Stimulated activated CD4-positive, alpha-beta T cell treated with anti-CD3 and anti-CD28 coated beads, Interleukin-4, amount 100 ng/mL, for 48 hours (primary cell): ENCODE data around the gene ELP2.
"Not testable (repeated sequence)": the region's sequence is repeated elsewhere in the genome, so short reads cannot be mapped to it uniquely, and the experiment has no call there.

Experiments
- DNase-seq, 2 donors: peaks; one replicate each; pipeline ENCODE4 v3.0.0-alpha.2; 2020; ENCODE audit warnings: low read depth in 2 of 2

The ELP2 gene

DNA sequence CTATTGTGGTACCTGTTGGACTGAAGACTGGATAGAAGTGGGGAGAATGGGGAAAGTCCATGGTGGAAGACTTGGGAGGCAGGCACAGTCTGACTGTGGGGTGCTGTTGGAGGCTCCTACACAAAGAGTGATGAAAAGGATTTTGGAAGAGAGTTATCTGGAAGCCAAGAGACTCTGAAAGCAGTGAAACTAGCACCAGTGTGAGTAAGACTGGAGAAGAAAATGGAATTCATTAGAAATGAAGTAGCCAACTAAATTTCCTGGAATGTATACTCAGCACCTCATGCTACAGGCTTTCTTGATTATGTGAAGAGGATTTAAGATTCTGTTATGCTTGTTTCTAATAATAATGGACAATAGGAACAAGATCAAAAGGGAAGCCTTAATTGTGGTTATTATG is 27.7 kb downstream of the ELP2 start:
- no peak for DNase-seq

DNA sequence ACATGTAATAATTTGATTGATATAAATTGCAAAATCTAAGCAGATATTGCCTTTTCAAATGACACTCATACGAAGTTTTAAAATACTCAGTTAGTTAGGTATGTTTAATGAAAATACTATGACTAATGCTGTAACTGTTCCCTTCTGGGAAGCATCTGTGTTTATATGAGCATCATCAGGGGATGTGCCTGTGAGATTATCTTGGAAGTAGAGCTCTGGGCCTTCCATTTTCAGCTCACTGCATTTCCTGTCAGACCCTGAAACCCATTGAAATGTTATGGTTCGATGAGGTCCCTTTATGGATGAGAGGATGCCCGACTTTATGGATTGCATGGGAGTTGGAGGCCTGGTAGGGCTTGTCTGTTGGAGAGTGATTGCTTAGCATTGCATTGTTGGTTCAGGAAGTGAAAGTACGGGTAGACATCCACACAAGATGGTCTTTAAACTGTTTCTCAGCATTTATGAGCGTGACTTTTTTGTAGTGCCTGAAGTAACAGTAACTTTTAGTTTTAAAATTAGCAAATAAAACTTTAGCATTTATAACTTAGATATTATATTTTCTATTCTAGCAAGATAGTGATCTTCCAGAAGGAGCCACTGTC is 28.7 kb downstream of the ELP2 start:
- DNase-seq: no peak

DNA sequence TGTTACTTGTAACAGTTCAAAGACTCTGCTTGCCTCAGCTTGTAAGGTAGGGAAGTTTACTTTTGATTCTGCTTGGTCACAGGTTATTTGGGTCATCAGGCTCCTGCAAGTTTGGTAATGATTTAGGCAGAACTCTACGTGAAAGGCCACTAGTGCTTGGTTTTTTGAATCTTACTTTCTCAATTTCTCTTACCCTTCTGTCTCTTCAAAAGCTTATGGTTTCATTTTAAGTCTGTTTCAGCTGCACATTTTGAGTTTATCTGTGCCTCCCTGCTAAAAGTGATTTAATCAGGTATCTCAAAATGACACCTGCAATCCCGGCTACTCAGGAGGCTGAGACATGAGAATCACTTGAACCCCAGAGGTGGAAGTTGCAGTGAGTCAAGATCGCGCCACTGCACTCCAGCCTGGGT is 31.3 kb downstream of the ELP2 start:
- DNase-seq: no peak

DNA sequence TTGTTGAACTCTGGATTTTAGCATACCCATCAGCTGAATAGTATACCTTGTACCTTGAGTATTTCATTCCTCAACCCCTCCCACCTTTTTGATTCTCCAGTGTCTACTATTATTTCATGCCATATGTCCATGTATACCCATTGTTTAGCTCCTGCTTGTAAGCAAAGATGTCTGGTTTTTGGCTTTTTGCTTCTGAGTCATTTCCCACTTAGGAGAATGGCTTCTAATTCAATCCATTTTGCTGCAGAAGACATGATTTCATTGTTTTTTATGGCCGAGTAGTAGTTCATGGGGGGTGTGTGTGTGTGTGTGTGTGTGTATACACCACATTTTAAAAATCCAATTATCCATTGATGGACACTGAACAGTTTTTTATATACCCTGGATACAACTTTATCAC is 33.3 kb downstream of the ELP2 start:
- DNase-seq: no peak

DNA sequence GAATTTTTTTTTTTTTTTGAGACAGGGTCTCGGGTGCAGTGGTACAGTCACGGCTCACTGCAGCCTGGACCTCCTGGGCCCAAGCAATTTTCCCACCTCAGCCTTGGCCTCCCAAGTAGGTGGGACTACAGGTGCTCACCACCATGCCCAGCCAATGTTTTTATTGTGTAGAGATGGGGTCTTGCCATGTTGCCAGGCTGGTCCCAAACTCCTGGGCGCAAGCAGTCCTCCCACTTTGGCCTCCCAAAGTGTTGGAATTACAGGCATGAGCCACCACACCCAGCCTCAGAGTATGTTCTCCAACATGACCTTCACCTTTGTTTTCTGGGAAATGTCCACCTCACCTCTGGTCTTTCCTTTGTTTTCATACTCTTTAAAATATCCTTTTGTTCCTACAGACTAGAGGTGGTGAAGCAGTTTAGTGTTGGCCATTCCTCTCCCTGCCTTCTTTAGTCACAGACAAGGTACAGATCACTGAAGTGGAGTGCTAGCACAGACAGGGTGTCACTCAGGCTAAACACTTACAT is 38.1 kb downstream of the ELP2 start:
- DNase-seq: no peak

DNA sequence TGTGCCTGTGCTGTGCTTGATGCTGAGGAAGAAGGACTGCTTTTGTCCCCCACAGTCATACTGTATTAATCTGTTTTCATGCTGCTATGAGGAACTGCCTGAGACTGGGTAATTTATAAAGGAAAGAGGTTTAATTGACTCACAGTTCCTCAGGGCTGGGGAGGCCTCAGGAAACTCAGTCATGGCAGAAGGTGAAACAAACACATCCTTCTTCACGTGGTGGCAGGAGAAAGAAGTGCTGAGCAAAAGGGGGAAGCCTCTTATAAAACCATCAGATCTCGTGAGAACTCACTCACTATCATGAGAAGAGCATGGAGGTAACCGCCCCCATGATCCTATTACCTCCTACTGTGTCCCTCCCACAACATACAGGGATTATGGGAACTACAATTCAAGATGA is 38.6 kb downstream of the ELP2 start:
- DNase-seq: not testable (repeated sequence)

DNA sequence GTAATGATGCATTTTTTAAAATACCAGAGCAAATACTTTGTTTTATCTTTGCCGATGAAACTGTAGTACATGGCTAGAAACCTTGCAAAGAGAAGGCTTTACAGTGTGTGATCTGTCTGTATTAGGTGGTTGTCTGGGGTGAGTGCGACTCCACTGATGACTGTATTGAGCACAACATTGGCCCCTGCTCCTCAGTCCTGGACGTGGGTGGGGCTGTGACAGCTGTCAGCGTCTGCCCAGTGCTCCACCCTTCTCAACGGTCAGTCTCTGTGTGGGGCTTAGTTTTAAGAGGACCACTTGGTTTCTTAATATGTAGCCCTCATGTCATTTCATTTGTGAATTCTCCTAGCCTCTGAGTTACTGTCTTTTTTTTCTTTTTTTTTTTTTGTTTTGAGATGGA is 40.2 kb downstream of the ELP2 start:
- no peak for DNase-seq

DNA sequence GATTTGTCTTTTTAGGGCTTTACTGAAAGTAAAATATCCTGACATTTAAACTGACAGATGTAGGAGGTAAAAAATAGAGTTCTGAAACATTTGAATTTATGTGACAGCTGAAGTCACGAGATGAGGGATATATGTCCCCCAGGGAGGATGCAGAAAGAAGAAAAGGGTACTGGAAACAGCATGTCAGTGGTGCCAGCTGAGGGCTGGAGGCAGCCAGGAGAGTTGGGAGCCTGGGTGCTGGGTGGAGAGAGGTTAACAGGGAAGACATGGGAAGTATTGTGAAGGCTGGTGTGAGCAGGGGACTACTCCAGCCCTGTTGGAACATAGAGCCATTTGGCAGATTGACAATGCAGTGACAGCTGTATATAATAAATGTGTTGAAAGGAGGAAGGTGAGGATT is 45.8 kb downstream of the ELP2 start:
- no peak for DNase-seq

DNA sequence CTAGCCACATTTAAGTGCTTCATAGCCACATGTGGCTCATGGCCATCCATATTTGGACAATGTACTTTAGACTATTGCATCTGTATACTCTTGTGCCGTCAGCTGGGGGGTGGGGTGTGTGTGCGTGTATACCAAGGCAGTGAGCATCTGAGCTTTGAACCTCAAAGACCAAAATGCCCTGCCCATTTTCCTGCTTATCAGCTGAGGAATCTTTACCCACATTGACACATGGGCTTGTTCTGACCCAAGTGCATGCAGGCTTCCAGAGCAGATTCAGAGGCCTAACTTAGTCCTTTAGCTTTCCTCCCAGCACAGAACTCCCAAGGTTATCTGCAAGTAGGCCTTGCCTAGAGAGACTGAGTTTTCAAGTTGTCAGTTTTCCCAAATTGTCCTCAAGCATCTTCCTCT is 46.5 kb downstream of the ELP2 start:
- DNase-seq: no peak

DNA sequence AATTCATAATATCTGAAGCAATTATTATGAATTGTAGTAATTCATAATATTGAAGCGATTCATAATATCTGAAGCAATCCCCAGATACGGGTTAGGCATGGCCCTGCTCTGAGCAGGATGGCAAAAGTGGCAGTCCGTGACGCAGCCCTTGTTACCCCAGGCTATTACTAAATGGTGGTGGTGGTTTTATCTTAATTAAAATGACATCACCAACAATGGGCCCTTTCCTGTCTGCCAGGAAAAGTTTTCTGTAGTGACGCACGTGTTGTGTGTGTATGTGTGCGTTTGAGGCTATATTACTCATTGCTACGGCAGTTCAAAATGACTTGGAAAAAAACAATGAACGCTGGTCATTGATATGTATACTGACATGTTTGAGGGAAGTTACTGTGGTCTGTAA is 47.0 kb downstream of the ELP2 start:
- DNase-seq: no peak

DNA sequence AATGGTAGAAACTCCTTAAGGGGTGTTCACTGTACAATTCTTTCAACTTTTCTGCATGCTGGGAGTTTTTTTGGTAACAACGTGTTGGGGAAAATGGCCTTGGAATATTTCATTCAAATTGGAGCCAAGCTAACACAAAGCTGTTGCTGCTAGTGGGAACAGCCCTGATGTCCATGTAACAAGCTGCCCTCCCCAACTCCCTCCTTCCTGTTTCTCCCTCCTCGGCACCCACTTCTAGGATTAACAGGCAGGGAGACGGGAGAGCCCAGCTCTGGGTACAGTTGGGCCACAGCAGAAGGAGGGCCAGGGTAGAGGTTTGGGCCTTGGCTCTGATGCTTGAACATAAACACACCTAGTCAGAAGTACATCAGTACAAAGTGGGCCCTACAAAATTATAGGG is 48.2 kb downstream of the ELP2 start:
- no peak for DNase-seq

DNA sequence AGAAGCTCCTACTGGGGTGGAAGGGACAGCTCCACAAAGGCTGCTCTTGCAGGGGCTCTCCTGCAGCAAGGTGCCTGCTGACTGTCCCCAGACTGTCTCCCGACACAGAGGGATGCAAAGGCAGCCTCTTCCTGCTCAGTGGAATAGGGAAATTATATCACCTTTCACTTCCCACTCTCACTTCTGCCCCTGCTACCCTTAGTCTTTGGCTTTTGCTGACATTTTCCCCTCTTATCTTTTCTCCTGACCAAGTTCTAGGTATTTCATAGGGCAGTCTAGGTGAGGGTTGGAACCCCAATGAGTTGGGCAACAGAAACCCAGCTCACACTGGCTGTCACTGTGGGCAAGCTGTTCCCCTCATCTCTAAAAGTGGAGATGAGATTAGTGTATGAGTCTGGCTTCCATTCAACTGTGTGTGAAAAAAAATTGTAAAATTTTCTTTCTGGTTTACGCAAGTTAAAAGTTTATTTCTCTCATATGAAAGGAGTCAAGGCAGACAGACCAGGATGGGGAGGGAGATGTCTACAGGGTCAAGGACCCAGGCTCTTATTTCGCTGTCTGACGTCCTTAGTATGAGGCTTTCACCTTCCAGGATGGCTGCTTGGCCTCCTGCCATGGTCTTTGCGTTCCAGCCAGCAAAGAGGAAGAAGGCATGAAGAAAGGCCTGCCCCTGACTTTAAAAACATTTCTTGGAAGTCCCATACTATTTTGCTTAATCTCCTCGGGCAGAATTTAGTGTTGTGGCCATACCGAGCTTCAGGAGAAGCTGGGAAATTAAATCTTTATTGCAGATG is 50.1 kb downstream of the ELP2 start:
- DNase-seq: no peak

DNA sequence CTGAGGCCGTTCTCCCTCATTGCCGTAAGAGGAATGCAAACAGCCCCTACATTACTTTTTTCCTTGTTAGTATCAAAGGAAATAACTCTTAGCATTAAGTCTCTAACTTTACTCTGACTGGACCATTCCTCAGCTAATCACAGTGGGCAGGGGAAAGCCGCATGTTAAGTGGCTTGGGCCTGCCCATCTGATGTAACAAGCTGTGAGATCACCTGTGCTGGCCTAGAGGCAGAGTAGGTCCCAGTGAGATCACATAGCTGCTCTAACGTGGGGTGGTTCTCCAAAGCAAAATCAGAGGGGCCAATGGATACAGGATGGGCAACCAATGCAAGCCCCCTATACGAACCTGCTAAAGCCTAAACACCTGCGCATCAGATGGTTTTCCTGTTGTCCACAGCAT is 51.7 kb downstream of the ELP2 start:
- no peak for DNase-seq

DNA sequence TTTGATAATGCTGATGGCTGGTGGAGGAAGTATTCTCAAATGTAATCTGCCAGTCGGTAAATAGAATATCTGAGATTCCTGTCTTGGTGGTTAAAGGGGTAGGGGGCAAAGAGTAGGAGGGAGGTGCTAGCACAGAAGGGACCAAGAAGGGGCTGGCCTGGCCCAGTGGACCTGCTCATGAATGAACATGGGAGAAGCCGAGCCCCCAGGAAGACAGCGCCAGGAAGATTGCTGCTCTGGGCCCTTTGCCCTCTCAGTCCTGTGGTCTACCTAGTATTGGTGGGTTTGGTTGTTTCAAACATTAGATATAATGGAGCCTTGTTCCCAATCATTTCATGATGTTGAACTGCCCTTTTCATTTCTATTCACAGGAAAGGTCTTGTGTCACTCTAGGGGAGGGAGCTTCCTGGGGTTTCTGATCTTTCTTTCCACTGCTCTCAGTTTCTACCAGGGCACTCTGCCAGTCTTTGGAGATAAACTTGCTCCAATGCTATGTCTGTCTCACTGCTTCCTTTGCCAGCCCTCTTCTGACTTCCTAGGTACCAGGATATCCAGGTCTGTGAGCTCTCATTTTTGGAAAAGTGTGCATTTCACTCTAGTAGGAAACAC is 52.3 kb downstream of the ELP2 start:
- DNase-seq: no peak

DNA sequence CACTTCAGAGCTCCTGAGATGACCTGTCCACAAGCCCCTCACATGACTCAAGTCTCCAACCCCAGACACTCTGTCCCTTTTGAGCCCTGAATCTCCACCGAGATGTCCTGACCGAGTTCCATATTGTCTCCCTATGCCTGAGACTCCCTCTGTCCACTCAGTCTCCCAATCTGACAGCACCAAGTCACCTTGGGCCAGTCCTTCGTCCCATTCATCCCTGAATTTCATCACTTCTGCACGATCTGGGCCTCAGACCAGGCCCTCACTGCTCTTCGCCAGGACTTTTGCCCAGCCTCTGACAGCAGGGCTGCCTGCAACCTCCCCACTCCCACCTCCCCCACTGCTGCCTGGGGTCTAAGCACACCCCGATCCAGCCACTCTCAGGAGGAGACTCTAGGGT is 53.3 kb downstream of the ELP2 start:
- no peak for DNase-seq

DNA sequence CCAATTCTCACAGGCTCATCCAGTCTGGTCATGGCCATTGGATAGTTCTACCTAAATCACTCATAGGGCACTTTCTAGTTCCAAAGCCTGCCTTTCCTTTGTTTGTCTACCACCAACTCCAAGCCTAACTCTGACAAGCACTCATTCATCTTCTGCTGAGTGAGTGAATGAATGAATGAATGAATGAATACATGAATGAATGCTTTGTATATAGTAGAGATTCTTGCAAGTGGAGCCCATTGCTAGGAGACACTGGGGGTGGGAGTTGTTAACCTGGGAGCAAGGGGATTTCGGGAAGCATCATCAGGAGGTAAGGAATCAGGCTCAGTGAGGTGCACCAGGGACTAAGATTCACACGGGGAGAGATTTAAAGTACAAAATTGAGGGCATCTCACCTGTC is 54.3 kb downstream of the ELP2 start:
- no peak for DNase-seq

DNA sequence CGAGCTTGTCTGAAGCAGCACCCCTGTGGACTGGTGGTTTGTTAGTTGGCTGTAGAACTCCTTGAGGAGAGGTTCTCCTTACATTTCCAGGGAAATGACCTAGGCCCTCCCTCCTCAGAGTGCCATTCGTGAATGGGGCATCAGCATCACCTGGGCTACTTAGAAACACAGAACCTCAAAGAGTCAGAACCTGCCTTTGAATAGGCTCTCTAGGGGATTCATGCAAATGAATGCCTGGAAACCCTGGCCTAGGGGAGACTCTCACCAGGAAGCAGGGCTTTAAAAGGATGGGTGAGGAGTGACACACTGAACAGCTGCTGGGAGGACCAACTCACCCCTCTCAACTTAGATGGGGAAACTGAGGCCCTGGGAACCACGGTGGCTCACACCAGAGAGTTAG is 55.5 kb downstream of the ELP2 start:
- DNase-seq: no peak

DNA sequence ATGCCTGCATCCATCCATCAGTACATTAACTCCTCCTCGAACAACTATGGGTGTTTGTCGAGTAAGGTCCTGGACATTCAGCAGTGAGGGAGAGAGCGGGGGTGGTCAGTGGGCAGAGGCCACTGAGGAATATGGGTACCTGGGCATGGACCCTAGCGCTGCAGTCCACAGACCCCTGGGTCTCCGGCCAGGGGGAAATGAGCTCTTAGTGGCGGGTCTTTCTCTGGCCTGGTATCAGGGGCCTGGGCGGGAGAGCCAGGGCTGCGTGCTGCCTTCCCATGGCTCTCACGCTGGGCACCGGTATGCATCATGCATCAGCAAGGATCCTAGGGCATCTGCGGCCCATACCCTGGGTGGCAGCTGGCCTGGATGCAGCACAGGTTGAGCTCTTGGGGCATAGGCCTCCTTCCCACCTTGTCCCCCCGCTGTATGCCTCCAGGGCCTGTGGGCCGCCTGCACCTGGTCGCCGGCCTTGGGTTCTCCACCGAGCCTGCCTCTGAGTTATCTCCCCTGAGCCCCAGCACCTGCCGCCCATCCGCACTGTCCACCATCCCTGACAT is 56.3 kb downstream of the ELP2 start:
- DNase-seq: no peak

DNA sequence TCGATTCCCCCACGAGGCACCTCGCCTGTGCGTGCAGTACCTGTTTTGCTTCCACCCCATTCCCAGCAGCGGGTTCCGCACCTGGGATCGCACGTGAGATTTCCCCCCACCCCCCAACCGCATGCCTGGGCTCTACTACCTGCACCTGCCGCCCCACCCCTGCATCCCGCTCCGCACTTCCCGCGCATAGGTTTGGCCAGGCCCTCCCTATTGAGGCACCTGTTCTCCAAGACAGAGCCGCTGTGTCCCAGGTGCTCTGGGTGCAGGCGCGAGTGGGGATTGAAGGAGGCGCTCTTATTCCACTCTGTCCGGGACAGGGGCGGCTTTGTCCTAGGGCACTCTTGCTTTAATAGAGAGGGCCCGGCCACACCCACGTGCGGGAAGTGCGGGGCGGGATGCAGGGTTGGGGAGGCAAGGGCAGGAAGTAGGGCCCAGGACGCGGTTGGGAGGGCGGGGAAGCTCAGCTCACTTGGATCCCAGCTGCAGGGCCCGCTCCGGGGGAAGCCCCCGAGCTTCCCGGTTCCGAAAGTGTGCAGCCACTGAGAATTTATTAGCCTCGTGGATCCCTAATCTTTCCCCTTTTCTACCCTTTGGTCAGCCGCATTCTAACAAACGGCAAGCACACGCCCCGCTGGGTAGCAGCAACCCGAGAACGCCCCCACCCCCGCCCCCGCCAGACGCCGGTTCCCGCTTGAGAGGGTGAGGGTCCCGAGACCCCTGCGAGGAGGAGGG is 56.9 kb downstream of the ELP2 start:
- peak in 1 of 2 donors; percentile 7 for DNase-seq

DNA sequence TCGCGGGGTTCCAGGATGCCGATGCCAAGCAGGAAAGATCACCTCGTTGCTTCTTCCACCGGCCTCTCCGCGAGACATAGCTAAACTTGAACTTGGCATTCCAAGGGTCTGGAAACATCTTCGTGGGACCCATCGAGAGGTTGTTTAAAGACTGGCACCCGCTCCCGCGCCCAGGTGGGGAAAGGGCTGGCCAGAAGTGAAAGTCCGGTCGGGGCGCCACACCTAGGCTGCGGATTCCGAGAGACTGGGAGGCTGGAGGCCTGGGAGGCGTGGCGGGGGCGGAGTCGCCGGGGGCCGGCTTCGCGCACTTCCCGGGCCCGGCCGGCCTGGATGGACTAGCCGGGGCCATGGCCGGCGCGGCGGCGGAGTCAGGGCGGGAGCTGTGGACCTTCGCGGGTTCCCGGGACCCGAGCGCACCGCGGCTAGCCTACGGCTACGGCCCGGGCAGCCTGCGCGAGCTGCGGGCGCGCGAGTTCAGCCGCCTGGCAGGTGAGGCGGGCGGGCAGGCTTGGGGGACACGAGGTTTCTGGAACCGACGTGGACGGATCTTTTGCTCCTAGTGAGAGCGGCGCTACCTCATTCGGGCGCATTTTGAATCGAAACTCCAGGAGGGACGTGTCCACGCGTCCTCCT is 57.6 kb downstream of the ELP2 start, which contains the start of gene MOCOS:
TSS of gene MOCOS (plus strand) at position 305 of the 633 bp plus-strand sequence. CDS start at position 348, 43 bp downstream.
- peak; percentile 16 to 23 for DNase-seq
